Measurements from ENCODE around the gene IFNL2.
"Not testable (repeated sequence)": the region's sequence is repeated elsewhere in the genome, so short reads cannot be mapped to it uniquely, and the experiment has no call there.

Gene IFNL2

DNA sequence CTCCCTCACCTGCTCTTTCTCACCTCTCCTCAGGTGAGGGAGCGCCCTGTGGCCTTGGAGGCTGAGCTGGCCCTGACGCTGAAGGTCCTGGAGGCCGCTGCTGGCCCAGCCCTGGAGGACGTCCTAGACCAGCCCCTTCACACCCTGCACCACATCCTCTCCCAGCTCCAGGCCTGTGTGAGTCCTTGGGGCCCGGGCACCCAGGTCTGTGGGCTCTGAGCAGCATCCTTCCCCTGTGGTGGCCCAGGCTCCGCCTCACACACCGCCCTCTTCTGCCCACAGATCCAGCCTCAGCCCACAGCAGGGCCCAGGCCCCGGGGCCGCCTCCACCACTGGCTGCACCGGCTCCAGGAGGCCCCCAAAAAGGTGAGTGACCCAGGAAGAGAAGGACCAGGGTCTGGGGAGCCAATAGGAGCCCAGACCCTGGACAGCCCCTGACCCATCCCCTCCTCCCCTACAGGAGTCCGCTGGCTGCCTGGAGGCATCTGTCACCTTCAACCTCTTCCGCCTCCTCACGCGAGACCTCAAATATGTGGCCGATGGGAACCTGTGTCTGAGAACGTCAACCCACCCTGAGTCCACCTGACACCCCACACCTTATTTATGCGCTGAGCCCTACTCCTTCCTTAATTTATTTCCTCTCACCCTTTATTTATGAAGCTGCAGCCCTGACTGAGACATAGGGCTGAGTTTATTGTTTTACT, 29.9 kb downstream of the IFNL2 start:
- DNase-seq, result no peak

DNA sequence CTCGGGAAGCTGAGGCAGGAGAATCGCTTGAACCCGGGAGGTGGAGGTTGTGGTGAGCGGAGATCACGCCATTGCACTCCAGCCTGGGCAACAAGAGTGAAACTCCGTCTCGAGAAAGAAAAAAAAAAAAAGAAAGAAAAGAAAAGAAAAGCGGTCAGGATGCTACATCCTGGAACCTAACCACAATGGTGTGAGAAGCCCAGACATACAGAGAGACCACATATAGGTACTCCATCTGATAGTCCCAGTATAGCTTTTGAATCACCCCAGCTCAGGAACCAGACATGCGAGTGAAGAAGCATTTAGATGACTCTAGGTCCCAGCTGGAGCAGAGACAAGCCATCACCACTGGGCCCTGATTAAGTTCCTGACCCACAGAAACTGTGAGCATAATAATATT, 31.2 kb downstream of the IFNL2 start:
- DNase-seq, result no peak

DNA sequence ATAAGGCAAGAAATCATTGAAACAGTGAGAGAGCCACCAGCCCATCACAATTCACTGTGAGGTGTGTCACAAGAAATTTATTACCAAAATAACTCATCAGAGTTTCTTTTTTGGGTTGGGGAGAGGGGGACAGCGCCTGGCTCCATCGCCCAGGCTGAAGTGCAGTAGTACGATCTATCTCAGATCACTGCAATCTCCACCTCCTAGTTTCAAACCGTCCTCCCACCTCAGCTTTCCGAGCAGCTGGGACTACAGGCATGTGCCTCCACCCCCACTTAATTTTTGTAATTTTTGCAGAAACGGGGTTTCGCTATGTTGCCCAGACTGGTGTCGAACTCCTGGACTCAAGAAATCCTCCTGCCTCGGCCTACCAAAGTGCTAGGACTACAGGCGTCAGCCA, 31.6 kb downstream of the IFNL2 start:
- no peak for DNase-seq

DNA sequence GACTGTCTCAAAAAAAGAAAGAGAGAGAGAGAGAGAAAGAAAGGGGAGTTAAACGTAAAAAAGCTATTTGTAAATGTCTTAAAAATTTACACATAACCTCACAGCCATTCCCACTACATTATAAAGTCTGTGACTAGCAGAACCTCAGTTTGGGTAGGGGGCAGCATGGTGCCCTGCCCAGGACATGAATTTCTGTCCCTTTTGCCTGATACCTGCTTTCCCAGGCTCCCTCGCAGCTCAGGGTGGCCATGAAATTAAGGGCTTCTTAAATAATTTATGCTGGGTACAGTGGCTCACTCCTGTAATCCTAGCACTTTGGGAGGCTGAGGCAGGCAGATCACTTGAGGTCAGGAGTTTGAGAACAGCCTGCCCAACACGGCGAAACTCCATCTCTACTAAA, 32.8 kb downstream of the IFNL2 start:
- DNase-seq, result no peak

DNA sequence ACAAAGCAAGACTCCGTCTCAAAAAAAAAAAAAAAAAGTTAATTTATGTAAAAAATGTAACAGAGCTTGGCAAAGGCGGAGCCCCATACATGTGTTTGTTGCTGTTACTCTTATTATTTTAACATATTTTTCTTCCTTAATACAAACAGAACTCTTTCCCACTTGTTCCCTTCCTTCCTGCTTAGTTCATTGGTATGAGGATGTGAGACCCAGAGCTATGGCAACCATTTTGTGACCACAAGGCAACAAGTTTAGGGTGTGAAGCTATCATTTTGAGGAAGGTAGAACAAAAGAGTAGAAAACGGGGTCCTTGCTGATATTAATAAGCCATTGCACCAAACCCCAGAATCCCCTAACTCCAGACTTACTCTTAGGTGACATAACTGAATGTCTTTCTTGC, 33.4 kb downstream of the IFNL2 start:
- DNase-seq, result no peak

DNA sequence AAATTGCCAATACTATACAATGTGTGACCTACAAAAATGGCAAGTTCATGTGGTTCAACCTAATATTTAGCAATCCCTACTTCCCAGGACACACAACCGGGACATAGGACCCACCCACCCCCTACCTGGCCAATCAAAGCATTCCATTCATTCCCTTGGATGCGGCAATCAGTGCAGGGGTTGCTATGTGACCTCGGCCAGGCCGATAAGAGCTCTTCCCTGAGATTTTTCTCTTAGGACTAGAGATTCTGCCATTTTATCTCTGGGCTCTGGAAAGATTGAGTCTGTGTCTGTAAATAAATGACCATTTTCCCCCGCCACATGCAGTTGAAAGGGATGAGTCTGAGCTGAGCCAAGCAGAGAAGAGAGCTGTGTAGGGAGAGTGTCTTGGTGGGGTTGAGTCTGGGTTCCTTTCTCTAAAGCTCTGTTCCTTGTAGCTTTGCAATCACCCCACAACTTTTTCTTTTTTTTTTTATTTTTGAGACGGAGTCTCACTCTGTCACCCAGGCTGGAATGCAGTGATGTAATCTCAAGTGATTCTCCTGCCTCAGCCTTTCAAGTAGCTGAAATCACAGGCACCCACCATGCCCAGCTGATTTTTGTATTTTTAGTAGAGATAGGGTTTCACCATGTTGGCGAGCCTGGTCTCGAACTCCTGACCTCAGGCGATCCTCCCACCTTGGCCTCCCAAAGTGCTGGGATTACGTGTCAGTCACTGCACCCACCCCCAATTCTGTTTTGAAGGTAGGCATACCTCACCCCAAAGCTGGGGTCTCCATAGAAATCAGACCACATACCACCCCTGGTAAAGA, 35.4 kb downstream of the IFNL2 start:
- DNase-seq, result no peak

DNA sequence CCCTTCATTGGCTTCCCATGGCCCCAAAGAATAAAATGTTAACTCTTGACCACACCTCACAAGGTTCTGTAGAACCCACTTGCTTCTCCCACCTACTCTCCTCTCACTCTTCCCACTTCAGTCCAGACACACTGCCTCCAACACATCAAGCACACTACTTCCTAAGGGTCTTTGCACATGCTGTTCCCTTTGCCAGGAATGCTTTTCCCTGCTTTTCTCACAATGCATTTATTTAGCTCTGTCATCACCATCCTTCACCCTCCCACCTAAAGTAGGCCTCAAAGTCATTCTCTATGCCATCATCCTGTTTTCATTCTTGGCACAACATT, 36.0 kb downstream of the IFNL2 start:
- DNase-seq, result no peak

DNA sequence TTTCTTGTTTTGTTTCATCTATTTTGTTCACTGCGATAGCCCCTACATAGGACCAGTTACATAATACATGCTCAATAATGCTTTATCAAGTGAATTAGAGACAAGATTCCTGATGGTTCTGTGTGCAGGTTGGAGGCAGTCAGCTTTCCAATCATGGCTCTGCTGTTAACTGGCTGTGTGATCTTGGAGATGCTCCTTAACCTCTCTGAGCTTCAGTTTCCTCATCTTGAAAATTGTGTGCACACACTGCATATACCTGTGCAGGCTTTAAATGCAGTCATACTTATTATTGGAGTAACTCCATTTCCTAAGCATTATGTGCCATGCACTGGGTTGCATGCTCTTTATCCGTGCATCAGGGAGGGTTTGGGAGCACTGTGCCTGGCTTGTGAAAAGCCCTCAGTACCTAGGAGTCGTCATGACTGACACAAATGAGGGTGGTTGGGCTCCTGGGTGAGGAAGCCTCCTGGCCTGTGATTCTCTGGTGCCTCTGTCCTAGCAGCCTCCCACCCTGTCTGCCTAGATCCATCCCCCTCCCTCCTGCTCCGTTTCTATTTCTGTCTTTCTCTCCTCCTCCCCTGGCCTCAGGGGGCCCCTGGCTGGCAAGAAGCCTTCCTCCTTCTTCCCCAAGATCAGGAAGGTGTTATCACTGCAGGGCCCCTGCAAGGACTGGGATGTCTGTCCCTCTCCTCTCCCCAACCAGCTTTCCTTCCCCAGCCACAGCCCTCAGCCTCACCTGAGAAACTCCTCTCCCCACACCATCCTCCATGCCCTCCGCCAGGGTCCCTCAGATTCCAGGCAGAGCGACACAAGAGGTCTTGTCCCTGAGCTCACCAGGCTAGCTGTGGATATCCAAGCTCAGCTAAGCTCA, 36.7 kb downstream of the IFNL2 start:
- no peak for DNase-seq

DNA sequence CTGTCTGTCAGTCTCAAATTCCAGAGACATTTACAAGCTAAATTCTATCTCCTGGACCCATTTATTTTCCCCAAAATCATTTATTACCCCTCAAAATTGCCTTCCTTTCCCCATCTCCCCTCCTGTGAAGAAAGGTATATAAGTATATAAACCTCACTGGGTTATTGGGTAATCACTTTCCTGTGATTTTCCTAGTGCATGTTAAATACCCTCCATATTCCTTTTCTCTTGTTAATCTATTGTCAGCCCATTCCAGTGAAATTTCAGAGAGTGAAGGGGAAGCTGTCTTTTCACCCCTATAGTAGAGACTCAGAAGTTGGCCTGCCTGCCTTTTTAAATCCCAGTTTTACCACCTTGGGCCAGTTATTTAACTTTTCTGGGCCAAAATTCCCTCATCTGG, 37.9 kb downstream of the IFNL2 start:
- DNase-seq, result no peak

DNA sequence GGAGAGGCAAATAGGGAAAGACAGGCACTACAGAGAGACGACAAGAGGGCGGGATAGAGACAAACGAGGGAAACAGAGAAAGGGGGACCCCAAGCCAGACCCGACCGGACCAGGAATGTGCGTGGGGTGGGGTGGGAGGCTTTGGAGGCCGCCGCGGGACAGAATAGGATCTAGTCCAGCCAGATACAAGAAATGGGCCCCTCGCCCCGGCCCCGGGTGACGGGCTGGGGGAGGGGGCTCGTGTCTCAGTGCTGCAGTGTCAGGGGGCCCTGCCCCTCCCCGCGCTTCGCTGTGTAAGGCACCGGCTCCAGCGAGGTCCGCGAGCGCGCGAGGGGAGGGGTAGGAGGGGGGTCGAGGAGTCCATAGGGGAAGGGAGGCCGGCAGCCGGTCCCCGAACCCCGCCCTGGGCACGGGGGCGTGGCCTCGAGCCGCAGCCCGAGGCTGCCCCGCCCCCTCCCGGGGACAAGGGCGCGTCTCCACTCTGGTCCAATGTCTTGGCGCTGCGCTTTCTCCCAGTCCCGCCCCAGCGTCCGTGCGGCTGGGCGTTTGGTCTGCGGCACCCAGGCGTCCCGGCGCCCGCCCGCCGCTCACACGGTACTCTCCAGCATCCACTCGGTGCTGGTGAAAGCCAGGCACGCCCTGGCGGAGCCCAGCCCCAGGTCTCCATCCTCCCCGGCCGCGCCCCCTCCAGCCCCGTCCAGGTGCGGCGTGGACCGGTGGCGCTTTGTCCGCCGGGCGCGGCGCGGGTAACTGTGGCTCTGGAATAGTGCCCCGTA, 39.0 kb downstream of the IFNL2 start:
- DNase-seq, result no peak

DNA sequence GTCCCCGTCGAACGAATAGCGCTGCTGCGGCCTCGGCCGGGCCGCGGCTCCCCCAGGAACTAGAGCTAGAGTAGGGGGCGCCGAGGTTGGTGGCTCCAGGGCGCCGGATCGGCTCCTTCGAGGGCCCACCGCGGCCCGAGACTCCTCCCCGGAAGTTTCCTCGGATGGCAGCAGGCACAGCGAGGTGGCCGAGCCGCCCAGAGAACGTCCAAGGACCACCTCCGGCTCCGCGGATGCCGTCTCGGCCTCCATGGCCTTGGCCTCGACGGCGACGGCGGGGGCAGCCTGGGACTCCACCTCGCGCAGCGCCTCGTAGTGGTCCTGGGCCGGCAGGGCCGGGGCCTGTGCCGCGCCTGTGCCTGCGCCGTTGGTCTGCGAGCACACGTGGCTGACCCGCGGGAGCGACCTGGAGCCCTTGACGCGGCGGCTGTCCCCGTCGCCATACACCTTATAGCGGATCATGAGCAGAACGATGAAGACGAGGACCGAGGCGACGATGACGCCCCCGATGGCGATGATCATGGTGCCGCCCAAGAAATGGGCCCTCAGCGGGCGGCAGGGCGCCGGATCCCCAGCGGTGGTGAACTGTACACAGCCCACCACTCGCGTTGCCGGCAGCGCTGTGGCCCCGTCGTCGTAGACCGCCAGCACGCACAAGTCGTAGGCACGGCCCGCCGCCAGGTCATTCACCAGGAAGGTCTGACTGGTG, 39.8 kb downstream of the IFNL2 start:
- DNase-seq, result no peak

DNA sequence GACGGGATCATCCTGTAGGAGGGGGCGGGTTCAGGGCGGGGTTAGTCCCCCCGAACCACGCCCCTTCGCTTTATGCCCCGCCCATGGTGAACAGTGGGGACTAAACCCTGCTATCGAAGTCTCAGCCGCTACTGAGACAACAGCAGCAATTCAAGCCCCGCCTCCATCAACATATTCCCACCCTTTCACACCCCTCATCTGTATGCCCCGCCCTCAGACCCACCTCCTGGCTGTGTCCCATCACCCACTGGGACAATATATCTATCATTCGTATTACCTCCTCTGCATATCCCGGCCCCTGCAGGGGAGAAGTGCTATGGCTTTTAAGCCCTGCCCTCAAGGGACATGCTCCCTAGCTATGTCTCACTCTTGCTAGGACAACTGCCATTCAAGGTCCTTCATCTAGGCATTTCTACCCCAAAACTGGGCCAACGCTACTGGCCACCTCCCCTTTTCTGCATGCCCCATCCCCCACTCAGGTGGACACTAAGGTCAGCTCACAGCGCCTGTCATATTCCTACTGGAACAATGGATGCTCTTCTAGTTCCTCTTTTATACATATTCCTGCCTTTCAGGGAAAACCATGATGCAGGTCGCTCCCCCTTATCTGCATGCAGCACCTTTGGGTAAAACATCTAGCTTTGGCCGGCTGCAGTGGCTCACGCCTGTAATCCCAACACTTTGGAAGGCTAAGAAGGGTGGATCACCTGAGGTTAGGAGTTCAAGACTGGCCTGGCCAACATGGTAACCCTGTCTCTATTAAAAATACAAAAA, 40.5 kb downstream of the IFNL2 start:
- no peak for DNase-seq

DNA sequence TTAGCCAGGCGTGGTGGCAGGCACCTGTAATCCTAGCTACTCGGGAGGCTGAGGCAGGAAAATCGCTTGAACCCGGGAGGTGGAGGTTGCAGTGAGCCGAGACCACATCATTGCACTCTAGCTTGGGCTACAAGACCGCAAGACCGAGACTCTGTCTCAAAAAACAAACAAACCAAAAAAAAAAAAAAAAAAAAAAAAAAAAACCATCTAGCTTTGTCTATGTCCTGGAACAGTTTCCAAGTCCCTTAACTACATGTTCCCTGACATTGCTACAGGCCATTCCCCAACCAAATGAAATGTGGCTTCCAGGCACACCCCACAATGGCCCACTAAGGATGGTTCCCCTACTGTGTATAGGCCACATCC, 41.1 kb downstream of the IFNL2 start:
- not testable (repeated sequence) for DNase-seq

DNA sequence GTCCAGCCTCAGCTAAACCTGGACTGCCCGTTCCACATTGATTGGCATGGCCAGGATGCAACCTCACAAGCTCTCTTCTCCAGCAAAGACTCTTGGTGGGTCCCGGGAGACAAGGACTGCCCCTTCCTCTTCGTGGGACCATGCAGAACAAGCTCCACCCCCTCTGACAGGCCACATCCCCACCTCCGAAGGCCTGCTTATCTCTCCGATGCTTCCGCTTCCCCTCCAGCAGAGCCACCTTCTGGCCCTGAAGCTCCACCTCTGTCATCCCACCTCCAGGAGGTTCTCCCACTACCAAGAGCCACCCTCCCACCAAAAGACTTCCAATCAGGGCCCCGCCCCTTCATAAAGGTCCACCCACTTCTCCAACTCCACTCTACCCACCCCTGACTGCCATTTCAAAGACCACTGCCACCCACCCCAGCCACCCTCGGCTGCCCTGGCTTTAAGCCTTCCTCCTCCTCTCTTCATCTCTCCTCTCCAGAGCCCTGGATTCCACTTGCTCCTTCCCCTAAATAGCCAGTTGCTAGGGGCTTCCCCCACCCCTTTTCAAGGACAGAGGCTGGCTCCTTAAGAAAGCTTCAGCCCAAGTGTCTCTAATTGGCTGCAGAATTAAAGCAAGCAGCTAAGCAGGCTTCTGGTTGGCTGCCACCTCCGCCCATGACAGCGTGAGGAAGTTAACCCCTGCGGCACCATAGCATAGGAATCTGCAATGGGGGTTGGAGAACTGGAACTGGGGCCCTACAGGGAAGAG, 42.5 kb downstream of the IFNL2 start:
- DNase-seq, result peak in 1 of 2 donors; percentile 20

DNA sequence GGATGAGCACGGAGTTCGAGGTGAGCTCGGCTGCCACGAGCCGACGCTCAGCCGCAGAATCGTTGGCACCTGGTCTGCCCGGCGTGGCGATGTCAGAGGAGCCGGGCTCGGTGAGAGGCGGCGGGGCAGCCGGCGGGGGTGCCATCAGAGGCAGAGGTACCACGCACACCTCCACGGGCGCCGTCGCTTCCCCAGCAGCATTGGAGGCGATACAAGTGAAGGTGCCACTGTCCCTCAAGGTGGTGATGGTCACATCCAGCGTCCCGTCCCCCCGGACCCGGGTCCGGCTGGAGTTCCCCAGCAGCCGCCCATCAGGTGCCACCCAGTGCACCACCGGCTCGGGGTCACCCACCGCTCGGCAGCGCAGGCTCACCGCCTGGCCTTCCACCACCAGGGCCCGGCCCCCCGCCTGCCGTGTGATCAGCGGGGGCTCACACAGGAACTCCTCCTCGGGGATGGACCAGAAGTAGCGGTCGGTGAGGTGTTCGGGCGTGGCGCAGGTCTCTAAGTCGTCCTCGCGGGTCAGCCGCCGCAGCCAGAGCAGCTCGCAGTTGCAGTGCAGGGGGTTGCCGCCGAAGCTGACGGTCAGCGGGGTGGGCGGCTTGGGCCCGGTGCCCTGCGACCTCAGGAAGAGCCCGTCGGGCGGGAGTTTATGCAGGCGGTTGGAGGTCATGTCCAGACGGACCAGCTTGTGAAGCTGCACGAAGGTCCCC, 46.0 kb downstream of the IFNL2 start:
- no peak for DNase-seq

DNA sequence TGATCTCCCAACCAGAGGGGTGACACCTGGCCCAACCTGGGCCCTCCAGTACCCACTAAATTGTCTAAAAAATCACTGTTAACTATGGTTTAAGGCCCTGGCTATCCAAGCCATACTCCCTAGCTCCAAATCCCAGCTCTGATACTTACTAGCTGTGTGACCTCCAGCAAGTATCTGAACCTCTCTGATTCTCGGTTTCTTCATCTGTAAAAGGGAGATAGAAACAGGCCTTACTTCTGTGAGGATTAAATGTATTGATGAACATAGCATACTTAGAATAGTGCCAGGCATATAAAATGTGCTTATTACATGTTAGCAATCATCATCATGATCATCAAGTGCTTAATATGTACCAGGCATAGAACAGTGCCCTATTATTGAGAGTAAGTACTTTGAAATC, 47.7 kb downstream of the IFNL2 start:
- no peak for DNase-seq

DNA sequence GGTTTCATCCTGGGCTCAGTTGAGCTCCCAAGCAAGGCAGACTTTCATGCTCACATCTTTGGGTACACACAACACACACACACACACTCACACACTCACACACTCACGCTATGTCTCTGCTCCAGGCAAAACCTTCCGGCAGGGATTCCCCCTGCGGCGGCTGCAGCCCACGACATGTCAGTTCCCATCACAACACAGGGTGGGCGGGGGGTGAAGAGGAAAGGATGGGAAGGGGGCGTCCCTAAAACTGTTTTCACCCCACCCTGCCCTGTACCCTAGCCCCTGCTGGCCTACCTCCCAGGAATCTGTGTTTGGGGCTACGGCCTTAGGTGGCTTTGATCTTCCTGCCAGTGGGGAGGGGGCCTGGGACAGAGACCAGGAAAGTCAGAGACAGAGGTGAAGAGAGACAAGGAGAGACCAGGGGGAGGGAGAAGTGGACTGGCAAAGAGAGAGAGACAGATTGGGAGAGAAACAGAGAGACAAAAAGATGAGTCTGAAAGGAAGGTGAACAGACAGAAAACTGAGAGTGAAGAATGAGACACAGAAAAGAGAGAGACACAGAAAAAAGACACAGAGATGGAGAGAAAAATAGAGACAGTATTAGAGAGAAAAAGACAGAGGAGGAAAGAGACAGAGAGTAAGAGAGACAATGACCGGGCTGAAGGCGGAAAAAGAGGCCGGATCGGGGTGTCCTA, 48.6 kb downstream of the IFNL2 start:
- DNase-seq, result no peak

DNA sequence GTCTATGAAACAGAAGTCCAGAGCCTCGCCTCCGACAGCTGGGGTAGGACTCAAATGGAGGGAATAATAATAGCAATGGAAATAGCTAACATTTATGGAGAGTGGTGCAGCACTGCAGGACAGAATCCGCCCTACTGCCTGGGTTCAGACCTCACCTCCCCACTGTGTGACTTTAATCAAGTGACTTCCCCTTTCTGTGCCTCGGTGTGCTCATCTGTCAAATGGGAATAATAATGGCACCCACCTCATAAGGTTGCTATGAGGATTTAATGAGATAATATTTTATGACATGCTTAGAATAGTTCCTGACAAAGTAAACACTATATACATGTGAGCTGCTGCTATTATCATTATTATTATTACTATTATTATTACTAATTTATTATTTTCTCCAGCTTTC, 49.3 kb downstream of the IFNL2 start:
- no peak for DNase-seq

DNA sequence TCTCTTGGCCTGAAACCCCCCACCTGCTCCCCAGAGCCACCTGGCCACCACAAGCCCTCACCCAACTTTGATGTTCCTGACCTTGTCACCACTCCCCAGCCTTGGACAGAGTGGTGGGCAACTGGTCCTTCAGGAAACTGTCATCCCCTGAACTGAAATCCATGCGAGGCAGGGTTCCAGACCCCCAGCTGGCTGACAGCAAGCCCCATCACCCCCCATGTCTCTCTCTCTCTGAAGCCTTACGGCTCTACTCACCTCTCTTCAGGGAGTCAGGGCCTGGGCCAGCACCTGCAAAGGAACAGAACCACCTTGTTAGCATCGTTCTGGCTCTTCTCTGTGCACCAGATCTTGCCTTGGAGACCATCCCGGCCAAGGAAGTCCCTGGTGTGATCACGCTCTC, 49.9 kb downstream of the IFNL2 start:
- no peak for DNase-seq
